ENCODE measurements around the gene APBB2.

DNA sequence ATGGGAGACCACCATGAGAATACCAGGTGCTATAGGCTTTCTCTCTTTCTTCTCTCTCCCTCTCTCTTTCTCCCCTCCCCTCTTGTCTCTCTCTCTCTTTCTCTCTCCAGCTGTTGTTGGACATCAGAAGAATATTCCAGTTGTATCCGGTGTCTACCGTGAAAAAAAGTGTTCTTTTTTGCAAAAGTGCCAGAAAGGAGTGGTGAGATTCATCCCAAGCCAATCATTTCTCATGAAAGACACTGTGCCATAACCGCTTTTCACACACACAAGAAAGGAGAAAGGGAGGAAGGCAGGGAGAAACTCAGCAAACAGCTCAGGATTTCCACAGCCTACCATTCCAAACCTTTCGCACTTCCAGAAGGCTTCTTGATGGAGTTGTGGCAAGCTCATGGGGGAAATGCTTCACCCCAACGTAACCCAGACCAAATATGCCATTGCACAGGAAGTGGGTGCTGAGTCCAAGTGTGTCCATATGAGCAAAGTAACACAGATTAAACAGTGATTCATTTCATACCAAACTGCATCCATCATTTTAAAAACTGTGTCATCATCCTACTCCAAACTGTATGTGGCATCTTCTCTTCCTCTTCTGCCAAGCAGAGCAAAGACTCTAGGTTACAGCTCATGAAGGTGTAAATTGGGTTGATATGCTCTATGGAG, 224.0 kb downstream of the APBB2 start:
- TF ChIP-seq, protein P1, sequence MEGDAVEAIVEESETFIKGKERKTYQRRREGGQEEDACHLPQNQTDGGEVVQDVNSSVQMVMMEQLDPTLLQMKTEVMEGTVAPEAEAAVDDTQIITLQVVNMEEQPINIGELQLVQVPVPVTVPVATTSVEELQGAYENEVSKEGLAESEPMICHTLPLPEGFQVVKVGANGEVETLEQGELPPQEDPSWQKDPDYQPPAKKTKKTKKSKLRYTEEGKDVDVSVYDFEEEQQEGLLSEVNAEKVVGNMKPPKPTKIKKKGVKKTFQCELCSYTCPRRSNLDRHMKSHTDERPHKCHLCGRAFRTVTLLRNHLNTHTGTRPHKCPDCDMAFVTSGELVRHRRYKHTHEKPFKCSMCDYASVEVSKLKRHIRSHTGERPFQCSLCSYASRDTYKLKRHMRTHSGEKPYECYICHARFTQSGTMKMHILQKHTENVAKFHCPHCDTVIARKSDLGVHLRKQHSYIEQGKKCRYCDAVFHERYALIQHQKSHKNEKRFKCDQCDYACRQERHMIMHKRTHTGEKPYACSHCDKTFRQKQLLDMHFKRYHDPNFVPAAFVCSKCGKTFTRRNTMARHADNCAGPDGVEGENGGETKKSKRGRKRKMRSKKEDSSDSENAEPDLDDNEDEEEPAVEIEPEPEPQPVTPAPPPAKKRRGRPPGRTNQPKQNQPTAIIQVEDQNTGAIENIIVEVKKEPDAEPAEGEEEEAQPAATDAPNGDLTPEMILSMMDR (IDR thresholded peaks at IDR 0.05) = no peak
- TF ChIP-seq POLR2A (IDR thresholded peaks at IDR 0.05) = no peak
